Measurements from ENCODE around the gene FHOD1.

The FHOD1 gene

GRCh38 chr16:67260426-67261063 lies 13.3 kb upstream of the FHOD1 start:
- Histone ChIP-seq H3K4me3 (ENCODE audit: severe bottlenecking) (no peak overlapping the region), H3K27ac (ENCODE audit: poor library complexity, severe bottlenecking) (no peak overlapping the region), H3K4me1 (ENCODE audit: insufficient read depth, poor library complexity, severe bottlenecking) (no peaks in the 10 kb centered on the region), H3K27me3 (ENCODE audit: insufficient read depth, poor library complexity, severe bottlenecking) (no peaks in the 10 kb centered on the region), H3K9me3 (ENCODE audit: severe bottlenecking) (no peaks in the 10 kb centered on the region), H3K36me3 (ENCODE audit: low read depth) (no peaks in the 10 kb centered on the region; the same call in 1 of the 2 replicates)
- TF ChIP-seq CTCF (IDR thresholded peaks at IDR 0.05; ENCODE audit: poor library complexity, severe bottlenecking): peak; percentile 67
- ATAC-seq (ENCODE audit: low read depth) (peak; percentile 51; the same call in 2 of the 3 replicates), DNase-seq (ENCODE audit: low spot score) (no peak)

DNA sequence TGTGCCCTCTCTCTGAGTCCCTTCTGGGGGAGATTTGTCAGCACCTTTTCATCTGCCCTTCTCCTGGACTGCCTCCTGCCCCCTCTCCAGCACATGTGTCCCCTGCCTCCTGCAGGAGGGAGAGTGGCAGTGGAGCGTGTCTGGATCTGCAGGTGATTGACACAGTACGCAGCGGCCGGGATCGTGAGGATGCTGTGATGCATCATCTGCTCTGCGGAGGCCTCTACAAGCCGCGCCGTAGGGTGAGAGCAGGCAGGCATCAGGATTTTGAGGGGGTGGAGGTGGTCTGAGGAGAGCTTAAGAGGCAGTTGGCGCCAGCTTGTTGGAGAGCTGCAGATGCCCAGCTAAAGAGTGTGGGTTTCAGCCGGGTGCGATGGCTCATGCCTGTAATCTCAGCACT lies 12.4 kb upstream of the FHOD1 start:
- DNase-seq (ENCODE audit: low spot score) (peak; percentile 55), ATAC-seq (ENCODE audit: low read depth) (no peak)
- no peaks in the 10 kb centered on the region for H3K27me3 ChIP-seq (ENCODE audit: insufficient read depth, poor library complexity, severe bottlenecking)
- no peaks in the 10 kb centered on the region for H3K4me1 ChIP-seq (ENCODE audit: insufficient read depth, poor library complexity, severe bottlenecking)
- H3K9me3 ChIP-seq (ENCODE audit: severe bottlenecking): no peaks in the 10 kb centered on the region
- H3K4me3 ChIP-seq (ENCODE audit: severe bottlenecking): no peak overlapping the region
- H3K27ac ChIP-seq (ENCODE audit: poor library complexity, severe bottlenecking): no peak overlapping the region
- TF ChIP-seq CTCF (IDR thresholded peaks at IDR 0.05; ENCODE audit: poor library complexity, severe bottlenecking): no peak
- no peaks in the 10 kb centered on the region; the same call in 1 of the 2 replicates for H3K36me3 ChIP-seq (ENCODE audit: low read depth)

GRCh38 chr16:67258161-67258835 lies 11.0 kb upstream of the FHOD1 start:
- no peaks in the 10 kb centered on the region for H3K9me3 ChIP-seq (ENCODE audit: severe bottlenecking)
- no peaks in the 10 kb centered on the region for H3K4me1 ChIP-seq (ENCODE audit: insufficient read depth, poor library complexity, severe bottlenecking)
- TF ChIP-seq CTCF (IDR thresholded peaks at IDR 0.05; ENCODE audit: poor library complexity, severe bottlenecking): no peak
- ATAC-seq (ENCODE audit: low read depth) (no peak), DNase-seq (ENCODE audit: low spot score) (peak; percentile 42)
- peaks cover 9% of the 10 kb centered on the region for H3K36me3 ChIP-seq (ENCODE audit: low read depth)
- no peak overlapping the region for H3K27ac ChIP-seq (ENCODE audit: poor library complexity, severe bottlenecking)
- no peaks in the 10 kb centered on the region for H3K27me3 ChIP-seq (ENCODE audit: insufficient read depth, poor library complexity, severe bottlenecking)
- no peak overlapping the region for H3K4me3 ChIP-seq (ENCODE audit: severe bottlenecking)

GRCh38 chr16:67257486-67258160 lies 10.3 kb upstream of the FHOD1 start:
- Histone ChIP-seq H3K4me1 (ENCODE audit: insufficient read depth, poor library complexity, severe bottlenecking) (no peaks in the 10 kb centered on the region), H3K9me3 (ENCODE audit: severe bottlenecking) (no peaks in the 10 kb centered on the region), H3K36me3 (ENCODE audit: low read depth) (peaks cover 11% of the 10 kb centered on the region), H3K27me3 (ENCODE audit: insufficient read depth, poor library complexity, severe bottlenecking) (no peaks in the 10 kb centered on the region), H3K27ac (ENCODE audit: poor library complexity, severe bottlenecking) (no peak overlapping the region), H3K4me3 (ENCODE audit: severe bottlenecking) (no peak overlapping the region)
- peak; percentile 34 for DNase-seq (ENCODE audit: low spot score)
- TF ChIP-seq CTCF (IDR thresholded peaks at IDR 0.05; ENCODE audit: poor library complexity, severe bottlenecking): no peak
- ATAC-seq (ENCODE audit: low read depth): no peak
